Caco-2 (cell line): ENCODE results near the gene ACSBG1. TPM values are rescaled to one million over a fixed set of nuclear protein-coding genes. Genes with fewer than 3 reads are reported as not detected.

Experiments used
- BruUV-seq: library from RNA; stranded (reverse); fragments of 400-500 nt; replicated peaks from 2 replicates; lab custom pipeline; 2021; lab: Mats Ljungman, UMichigan
- CTCF ChIA-PET: fragments of 300-600 bp; sonication (Branson Sonifier 250); formaldehyde crosslinking; loops from one replicate; lab custom pipeline; 2022; ENCODE audit warnings: antibody characterized with exemption; lab: Charles Lee
- POLR2A ChIA-PET: fragments of 300-600 bp; sonication (Branson Sonifier 250); formaldehyde crosslinking; loops from one replicate; lab custom pipeline; 2022; ENCODE audit warnings: antibody characterized with exemption; lab: Charles Lee
- DNase-seq, 2 experiments: peaks; one replicate each; pipeline versions ENCODE4 v3.0.0 to v3.0.0-alpha.2; 2020 to 2022
- H3K27me3 ChIP-seq: replicated peaks from 2 replicates; pipeline ENCODE4 v1.6.0; 2011; ENCODE audit warnings: low read length; ENCODE audit not compliant: control insufficient read depth, insufficient read depth
- H3K36me3 ChIP-seq: 2 replicates; pipeline ENCODE4 v1.5.1; 2011; ENCODE audit warnings: low read length; ENCODE audit not compliant: control insufficient read depth, insufficient read depth
- H3K4me1 ChIP-seq: fragments of 250-450 bp; sonication (Bioruptor Pico); 2 replicates; pipeline ENCODE4 v1.5.1; 2020; ENCODE audit warnings: mild to moderate bottlenecking
- H3K4me3 ChIP-seq: 2 replicates; pipeline ENCODE4 v1.5.1; 2011; ENCODE audit warnings: low read depth, mild to moderate bottlenecking, control low read depth, low read length
- H3K9me3 ChIP-seq: fragments of 250-450 bp; sonication (Bioruptor Pico); 2 replicates; pipeline ENCODE4 v1.5.1; 2020; ENCODE audit warnings: mild to moderate bottlenecking, moderate library complexity
- H3K27ac Mint-ChIP-seq: one replicate; pipeline ENCODE4 v1.8.0; 2022; ENCODE audit warnings: mixed read lengths; ENCODE audit not compliant: unreplicated experiment
- H3K27me3 Mint-ChIP-seq: one replicate; pipeline ENCODE4 v1.8.0; 2022; ENCODE audit warnings: mixed read lengths; ENCODE audit not compliant: insufficient read depth, unreplicated experiment
- H3K36me3 Mint-ChIP-seq: one replicate; pipeline ENCODE4 v1.8.0; 2022; ENCODE audit warnings: mild to moderate bottlenecking, mixed read lengths; ENCODE audit not compliant: insufficient read depth, unreplicated experiment
- H3K4me1 Mint-ChIP-seq: one replicate; pipeline ENCODE4 v1.8.0; 2022; ENCODE audit warnings: low read depth, mixed read lengths; ENCODE audit not compliant: unreplicated experiment
- H3K4me3 Mint-ChIP-seq: one replicate; pipeline ENCODE4 v1.8.0; 2022; ENCODE audit warnings: mild to moderate bottlenecking, moderate library complexity, mixed read lengths; ENCODE audit not compliant: unreplicated experiment
- H3K9me3 Mint-ChIP-seq: one replicate; pipeline ENCODE4 v1.8.0; 2022; ENCODE audit warnings: mixed read lengths; ENCODE audit not compliant: unreplicated experiment
- intact Hi-C: fragments of 100-400 bp; cut with micrococcal nuclease; formaldehyde crosslinking; loops from one replicate; pipeline ENCODE4 v1.10.0; 2022; ENCODE audit not compliant: unreplicated experiment
- total RNA-seq: library from RNA; stranded (reverse); gene quantifications from 2 replicates; pipeline ENCODE4 v1.2.3, GENCODE V29; 2022
- TF ChIP-seq, protein P1 (sequence below), 2 experiments: fragments of 200-600 bp in 1 of 2; IDR thresholded peaks; 1 replicate in 1 of 2; 2 replicates in 1 of 2; pipeline versions ENCODE4 v1.5.1 to v1.8.0; 2011 to 2022; ENCODE audit warnings: antibody characterized with exemption in 1 of 2, control low read depth in 1 of 2, inconsistent platforms in 1 of 2, low read depth in 1 of 2, low read length in 1 of 2, mild to moderate bottlenecking in 1 of 2, moderate library complexity in 1 of 2; ENCODE audit not compliant: insufficient read depth in 1 of 2, severe bottlenecking in 1 of 2, unreplicated experiment in 1 of 2

The ACSBG1 gene
- total RNA-seq, 1 experiment from 2014 or later = not detected

GRCh38 chr15:78265752-78266224 lies 31.4 kb upstream of the ACSBG1 start:
- no peaks in the 10 kb centered on the region; the same call in 1 of the 2 replicates for H3K27me3 ChIP-seq
- peaks cover 2% of the 10 kb centered on the region for H3K27me3 Mint-ChIP-seq
- no peaks in the 10 kb centered on the region for H3K36me3 ChIP-seq
- DNase-seq = no peak
- BruUV-seq = no TSS peak
- H3K9me3 Mint-ChIP-seq = no peaks in the 10 kb centered on the region
- H3K4me3 Mint-ChIP-seq = no peak overlapping the region
- H3K36me3 Mint-ChIP-seq = no peaks in the 10 kb centered on the region
- CTCF ChIA-PET = interaction anchor here (0.6 to 0.7 kb wide), 3 partner anchors 41 to 609 kb away, joined by 3 to 4 read pairs (median 3); no protein-coding TSS in a partner anchor
- no peak overlapping the region for H3K4me3 ChIP-seq
- TF ChIP-seq, protein P1, sequence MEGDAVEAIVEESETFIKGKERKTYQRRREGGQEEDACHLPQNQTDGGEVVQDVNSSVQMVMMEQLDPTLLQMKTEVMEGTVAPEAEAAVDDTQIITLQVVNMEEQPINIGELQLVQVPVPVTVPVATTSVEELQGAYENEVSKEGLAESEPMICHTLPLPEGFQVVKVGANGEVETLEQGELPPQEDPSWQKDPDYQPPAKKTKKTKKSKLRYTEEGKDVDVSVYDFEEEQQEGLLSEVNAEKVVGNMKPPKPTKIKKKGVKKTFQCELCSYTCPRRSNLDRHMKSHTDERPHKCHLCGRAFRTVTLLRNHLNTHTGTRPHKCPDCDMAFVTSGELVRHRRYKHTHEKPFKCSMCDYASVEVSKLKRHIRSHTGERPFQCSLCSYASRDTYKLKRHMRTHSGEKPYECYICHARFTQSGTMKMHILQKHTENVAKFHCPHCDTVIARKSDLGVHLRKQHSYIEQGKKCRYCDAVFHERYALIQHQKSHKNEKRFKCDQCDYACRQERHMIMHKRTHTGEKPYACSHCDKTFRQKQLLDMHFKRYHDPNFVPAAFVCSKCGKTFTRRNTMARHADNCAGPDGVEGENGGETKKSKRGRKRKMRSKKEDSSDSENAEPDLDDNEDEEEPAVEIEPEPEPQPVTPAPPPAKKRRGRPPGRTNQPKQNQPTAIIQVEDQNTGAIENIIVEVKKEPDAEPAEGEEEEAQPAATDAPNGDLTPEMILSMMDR (IDR thresholded peaks at IDR 0.05; ENCODE audit: insufficient read depth in 1 of 2, low read depth in 1 of 2, low read length in 1 of 2, severe bottlenecking in 1 of 2, unreplicated experiment in 1 of 2) = no peak
- no peaks in the 10 kb centered on the region for H3K4me1 ChIP-seq
- intact Hi-C loops = no loop called here
- POLR2A ChIA-PET = no interaction called here
- H3K4me1 Mint-ChIP-seq = no peaks in the 10 kb centered on the region
- H3K9me3 ChIP-seq = no peaks in the 10 kb centered on the region
- no peak overlapping the region for H3K27ac Mint-ChIP-seq

- CTCF ChIA-PET = interaction anchor here (0.6 kb wide), 2 partner anchors 41 to 608 kb away, joined by 3 read pairs; no protein-coding TSS in a partner anchor
- no TSS peak for BruUV-seq
- Mint-ChIP-seq H3K27ac (no peak overlapping the region), H3K4me1 (peaks cover 4% of the 10 kb centered on the region), H3K9me3 (no peaks in the 10 kb centered on the region), H3K27me3 (no peaks in the 10 kb centered on the region), H3K36me3 (no peaks in the 10 kb centered on the region), H3K4me3 (peak overlapping the region; percentile 69)
- intact Hi-C loops = no loop called here
- no peak for DNase-seq
- no peaks in the 10 kb centered on the region; the same call in 1 of the 2 replicates for H3K27me3 ChIP-seq
- H3K9me3 ChIP-seq = no peaks in the 10 kb centered on the region
- H3K4me3 ChIP-seq = peak overlapping the region; percentile 39
- H3K4me1 ChIP-seq = no peaks in the 10 kb centered on the region
- no peaks in the 10 kb centered on the region for H3K36me3 ChIP-seq
- POLR2A ChIA-PET = no interaction called here
- TF ChIP-seq, protein P1 (IDR thresholded peaks at IDR 0.05; ENCODE audit: insufficient read depth in 1 of 2, low read depth in 1 of 2, low read length in 1 of 2, severe bottlenecking in 1 of 2, unreplicated experiment in 1 of 2) = no peak
These were observed 30.7 kb upstream of the ACSBG1 start for GRCh38 chr15:78265137-78265460.

DNA sequence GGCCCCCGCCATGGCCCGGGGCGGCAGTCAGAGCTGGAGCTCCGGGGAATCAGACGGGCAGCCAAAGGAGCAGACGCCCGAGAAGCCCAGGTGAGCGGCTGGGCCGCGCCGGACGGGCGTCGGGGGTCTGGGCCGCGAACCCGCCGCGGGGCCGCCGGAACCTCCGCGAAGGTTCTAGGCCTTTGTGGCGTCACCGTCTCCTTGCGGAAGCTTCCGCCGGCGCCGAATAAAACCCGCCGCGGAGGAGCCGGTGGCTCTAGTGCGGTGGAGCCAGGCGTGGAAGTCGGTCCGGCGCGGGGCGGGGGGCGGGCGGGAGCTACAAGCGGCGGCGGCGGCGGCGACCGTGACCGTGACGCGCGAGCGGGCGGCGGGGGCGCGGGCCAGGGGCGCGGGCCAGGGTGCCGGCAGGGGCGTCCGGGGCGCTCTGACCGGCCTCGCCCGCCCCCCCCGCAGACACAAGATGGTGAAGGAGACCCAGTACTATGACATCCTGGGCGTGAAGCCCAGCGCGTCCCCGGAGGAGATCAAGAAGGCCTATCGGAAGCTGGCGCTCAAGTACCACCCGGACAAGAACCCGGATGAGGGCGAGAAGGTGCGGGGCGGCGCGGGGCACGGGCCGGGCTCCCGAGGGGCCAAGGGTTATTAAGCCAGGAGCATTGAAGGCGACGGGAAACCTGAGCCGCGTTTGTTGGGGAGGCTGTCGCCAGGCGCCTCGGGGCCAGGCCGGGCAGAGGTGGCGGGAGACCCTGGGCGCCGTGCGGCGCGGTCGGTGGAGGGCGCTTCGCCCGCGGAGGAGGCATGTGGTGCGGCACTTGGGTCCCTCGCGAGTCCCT lies 30.2 kb upstream of the ACSBG1 start, which contains the start of gene DNAJA4:
TSS of gene DNAJA4 (plus strand) at position 259 of the 833 bp plus-strand sequence. CDS start at position 461, 202 bp downstream.
- H3K27ac Mint-ChIP-seq = no peak within 1 kb of the TSS
- H3K36me3 Mint-ChIP-seq = no peaks in the 10 kb centered on the region
- H3K4me1 Mint-ChIP-seq = peaks cover 5% of the 10 kb centered on the region
- peak within 1 kb of the TSS; percentile 39 for H3K4me3 ChIP-seq
- peak in 1 of 2 experiments; percentile 25 for DNase-seq
- BruUV-seq = no TSS peak
- no peaks in the 10 kb centered on the region for H3K4me1 ChIP-seq
- H3K9me3 ChIP-seq = no peaks in the 10 kb centered on the region
- no peaks in the 10 kb centered on the region for H3K36me3 ChIP-seq
- TF ChIP-seq, protein P1 (IDR thresholded peaks at IDR 0.05; ENCODE audit: insufficient read depth in 1 of 2, low read depth in 1 of 2, low read length in 1 of 2, severe bottlenecking in 1 of 2, unreplicated experiment in 1 of 2) = no peak
- peak within 1 kb of the TSS; percentile 69 for H3K4me3 Mint-ChIP-seq
- no peaks in the 10 kb centered on the region for H3K27me3 Mint-ChIP-seq
- POLR2A ChIA-PET = no interaction called here
- intact Hi-C loops = no loop called here
- CTCF ChIA-PET = no interaction called here
- no peaks in the 10 kb centered on the region for H3K9me3 Mint-ChIP-seq
- H3K27me3 ChIP-seq = no peaks in the 10 kb centered on the region; the same call in 1 of the 2 replicates
